NOMO-1 treated with DMSO at 0.1 percent for 48 hours (cell line): ENCODE results near the gene CNNM2.
"Not testable (repeated sequence)": the region's sequence is repeated elsewhere in the genome, so short reads cannot be mapped to it uniquely, and the experiment has no call there.

Experiments
- DNase-seq: peaks from one replicate; lab custom pipeline; 2025; ENCODE audit not compliant: unreplicated experiment; lab: John Stamatoyannopoulos, UW

CNNM2 gene

DNA sequence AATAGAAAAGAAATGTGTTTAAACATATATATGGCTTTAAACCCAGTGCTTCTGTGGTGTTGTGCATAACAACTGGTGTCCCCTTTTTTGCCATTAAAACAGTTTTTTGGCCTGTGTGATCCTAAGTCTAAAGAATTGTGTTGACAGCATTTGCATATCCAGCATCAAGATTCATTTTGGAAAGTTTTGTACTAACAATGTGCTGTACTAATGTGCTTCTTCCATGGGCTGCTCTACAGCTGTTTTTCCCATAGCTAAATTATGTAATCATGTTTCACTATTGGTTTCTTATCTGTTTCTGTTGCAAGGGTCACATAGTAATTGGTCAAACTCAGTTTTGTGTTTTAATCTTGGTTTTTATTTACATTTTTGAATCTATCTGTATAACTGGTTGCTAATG is 5.5 kb downstream of the CNNM2 start:
- no peak for DNase-seq

DNA sequence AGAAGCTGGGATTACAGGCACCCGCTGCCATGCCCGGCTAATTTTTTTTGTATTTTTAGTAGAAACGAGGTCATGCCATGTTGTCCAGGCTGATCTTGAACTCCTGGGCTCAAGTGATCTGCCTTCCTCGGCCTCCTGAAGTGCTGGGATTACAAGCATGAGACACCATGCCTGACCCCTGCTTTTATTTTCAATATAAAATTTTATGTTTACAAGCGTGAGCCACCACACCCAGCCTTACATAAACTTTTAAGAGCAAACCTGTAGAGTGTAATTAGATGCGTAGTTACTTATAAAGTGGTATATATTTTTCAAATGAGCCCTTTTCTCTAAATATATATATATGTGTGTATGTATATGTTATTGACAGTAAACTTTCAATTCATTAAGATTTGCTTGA is 8.7 kb downstream of the CNNM2 start:
- DNase-seq: no peak

DNA sequence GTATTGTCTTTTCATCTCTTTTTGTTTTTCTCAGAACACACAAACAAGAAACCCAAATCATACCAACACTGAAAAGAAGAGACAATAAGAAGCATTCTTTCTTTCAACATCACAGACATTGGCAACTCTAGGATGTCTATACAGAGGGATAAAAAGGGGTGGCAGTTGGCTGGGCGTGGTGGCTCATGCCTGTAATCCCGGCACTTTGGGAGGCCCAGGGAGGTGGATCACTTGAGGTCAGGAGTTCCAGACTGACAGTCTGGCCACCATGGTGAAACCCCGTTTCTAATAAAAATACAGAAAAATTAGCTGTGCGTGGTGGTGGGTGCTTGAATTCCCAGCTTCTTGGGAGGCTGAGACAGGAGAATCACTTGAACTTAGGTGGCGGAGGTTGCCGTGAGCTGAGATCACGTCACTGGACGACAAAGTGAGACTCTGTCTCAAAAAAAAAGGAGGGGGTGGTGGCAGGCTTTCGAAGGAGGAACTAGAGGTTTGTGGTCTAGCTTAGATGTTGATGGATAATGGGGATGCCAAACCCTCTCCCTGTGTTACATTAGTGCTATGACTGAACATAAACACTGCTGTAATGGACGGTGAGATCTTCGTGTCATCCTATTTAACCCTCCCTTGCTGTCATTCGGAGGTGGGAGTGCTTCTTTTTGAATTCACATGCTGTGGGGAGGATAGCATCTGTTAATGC is 9.4 kb downstream of the CNNM2 start:
- DNase-seq: peak; percentile 88

DNA sequence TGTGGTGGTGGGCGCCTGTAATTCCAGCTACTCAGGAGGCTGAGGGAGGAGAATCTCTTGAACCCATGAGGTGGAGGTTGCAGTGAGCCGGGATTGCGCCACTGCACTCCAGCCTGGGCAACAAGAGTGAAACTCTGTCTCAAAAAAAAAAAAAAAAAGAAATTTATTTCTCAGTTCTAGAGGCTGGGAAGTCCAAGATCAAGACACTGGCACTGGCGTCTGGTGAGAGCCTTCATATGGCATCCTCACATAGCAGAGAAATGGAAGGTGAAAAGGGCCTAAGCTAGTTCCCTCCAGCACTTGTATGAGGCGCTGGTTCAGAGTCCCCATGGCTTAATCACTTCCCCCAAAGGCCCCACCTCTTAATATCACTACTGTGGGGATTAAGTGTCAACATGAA is 10.3 kb downstream of the CNNM2 start:
- not testable (repeated sequence) for DNase-seq

GRCh38 chr10:102930720-102931119 is 12.6 kb downstream of the CNNM2 start:
- DNase-seq: no peak

DNA sequence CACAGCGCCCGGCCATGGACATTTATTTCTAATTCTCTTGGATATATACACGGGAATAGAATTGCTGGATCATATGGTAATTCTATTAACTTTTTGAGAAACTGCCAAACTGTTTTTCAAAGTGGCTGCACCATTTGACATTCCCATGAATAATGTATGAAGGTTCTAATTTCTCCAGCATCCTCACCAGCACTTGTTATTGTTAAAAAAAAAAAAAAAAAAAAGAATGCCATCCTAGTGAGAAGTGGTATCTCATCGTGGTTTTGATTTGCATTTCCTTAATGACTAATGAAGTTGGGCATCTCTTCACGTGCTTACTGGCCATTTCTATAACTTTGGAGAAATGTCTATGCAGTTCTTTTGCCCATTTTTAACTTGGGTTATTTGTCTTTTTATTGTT is 13.5 kb downstream of the CNNM2 start:
- DNase-seq: no peak

- no peak for DNase-seq
Observed at GRCh38 chr10:102935505-102935904, 17.4 kb downstream of the CNNM2 start.

DNA sequence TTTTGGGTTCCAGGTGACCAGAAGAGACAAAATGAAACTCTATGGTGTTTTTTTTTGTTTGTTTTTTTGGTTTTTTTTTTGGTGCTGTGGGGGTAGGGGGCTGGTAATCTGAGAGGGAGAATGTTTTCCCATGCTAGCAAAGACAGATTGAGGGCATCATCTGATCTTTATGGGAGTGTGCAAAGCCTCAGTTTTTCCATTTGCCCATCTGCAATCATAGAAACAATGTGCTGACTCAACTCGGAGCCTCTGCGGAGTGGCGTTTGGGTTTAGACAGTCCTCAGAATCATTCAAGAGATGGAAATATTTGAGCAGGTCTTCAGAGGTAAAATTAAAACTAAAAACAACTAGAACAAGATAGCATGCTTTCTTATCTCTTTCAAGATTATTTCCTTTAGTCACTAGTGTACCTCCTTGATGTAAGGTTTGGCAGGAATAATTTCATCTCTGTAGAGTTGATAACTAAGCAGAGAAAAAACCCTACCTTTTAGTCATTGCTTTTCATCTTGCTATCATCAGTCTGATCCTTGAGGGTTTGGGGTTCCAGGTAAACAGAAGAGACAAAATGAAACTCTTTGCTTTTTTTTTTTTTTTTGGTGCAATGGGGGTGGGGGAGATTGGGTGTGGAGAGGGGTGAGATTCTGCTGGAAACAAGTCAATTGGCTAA is 18.0 kb downstream of the CNNM2 start:
- no peak for DNase-seq

- no peak for DNase-seq
Observed at GRCh38 chr10:102941401-102941800, 23.3 kb downstream of the CNNM2 start.

DNA sequence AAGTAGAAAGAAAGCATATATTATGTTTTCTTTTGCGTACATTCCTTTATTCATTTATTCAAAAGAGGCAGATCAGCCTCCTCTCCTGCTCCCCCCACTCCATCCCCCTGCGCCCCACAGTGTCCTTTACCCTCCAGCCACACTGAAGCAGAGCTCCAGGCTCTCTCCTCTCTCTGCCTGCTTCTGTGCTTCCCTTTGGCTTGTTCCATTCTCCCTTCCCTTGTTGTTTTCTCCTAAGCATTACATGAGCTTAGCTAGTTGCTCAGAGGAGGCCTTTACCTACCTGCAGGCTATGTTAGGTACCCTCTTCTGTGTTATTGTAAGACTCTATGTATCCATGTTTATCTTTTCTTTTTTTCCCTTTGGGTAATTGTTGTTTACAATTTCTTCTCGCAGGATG is 27.4 kb downstream of the CNNM2 start:
- no peak for DNase-seq

GRCh38 chr10:102945962-102946361 is 27.9 kb downstream of the CNNM2 start:
- DNase-seq: no peak

DNA sequence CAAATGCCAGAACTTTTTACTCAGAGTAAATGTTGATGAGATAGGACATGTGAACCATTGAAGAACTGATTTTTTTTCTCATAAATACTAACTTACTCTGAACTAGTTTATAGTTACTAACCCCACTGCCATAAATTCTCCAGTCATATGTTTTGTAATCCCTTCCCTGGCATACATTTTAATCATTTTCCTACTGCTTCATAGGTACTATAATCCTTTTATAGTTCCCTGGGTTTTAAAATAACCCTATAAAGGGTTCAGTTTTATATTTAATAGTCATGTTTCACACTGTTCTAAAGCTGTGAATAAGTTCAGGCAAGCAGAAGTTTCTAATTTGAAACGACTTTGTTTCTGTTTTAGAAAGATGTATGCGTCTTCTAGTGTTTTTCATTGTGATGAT is 28.9 kb downstream of the CNNM2 start:
- no peak for DNase-seq

GRCh38 chr10:102948176-102948575 is 30.1 kb downstream of the CNNM2 start:
- no peak for DNase-seq

GRCh38 chr10:102948786-102949185 is 30.7 kb downstream of the CNNM2 start:
- DNase-seq: no peak

DNA sequence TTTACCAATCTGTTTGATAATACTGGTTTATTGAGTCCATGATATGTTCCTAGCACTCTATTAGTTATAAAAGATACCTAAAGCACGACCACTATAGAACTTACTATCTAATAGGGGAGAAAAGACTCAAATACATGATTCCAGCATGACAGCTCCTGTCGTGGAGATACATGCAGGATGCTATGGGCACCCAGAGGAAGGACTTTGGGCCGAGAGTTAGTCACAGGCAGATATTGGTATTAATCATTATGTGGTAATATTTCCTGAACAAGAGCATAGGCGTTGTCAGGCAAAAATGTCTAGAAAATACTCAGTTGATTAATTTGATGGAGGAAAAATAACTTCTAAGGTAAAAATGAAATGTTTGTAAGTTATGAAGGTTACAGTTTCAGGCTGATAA is 31.8 kb downstream of the CNNM2 start:
- no peak for DNase-seq

DNA sequence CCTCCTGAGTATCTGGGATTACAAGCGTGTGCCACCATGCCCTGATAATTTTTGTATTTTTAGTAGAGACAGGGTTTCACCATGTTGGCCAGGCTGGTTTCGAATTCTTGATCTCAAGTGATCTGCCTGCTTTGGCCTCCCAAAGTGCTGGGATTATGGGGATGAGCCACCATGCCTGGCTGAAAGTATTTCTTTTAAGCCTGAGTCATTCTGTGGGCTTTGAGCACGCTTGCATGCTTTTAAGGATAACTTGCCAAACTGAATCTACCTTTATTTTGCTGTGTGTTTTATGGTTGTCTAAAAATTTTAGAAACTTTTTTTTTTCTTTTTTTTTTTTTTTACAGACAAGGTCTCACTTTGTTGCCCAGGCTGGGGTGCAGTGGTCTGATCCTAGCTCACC is 33.2 kb downstream of the CNNM2 start:
- DNase-seq: no peak

GRCh38 chr10:102959360-102959759 is 41.3 kb downstream of the CNNM2 start:
- no peak for DNase-seq

DNA sequence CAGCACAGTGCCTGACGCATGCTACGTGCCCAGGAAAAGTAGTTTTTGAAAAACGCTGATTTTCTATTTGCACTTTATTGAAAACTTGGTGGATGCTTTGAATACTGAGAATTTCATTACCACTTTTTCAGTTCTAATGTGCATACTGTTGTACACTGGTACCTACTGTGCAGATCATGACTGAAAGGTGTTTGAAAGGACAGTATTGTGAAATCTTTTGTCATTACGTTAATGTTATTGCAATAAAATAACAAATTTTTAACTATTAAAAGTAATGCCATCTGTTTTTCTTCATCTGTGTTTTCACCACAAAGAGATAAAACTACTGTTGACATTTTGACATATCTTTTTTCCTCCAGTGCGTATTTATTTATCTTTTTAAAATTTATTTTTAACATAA is 42.1 kb downstream of the CNNM2 start:
- DNase-seq: no peak

DNA sequence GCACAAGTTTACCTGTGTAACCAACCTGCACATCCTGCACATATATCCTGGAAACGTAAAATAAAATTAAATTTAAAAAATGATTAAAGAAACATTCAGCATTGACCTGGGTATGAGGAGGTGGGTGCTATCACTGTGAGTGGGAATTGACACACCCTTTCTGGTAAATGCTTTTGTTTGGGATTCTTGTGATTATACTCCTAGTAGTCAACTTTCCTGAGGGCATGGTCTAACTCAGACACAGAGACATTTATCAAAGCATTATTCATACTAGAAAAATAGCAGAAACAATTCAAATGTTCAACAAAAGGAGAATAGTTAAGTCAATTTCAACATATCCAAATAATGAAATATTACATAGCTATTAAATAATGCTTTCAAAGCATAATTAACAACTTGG is 44.2 kb downstream of the CNNM2 start:
- DNase-seq: no peak

- DNase-seq: no peak
Observed at GRCh38 chr10:102962951-102963755, 45.1 kb downstream of the CNNM2 start.

DNA sequence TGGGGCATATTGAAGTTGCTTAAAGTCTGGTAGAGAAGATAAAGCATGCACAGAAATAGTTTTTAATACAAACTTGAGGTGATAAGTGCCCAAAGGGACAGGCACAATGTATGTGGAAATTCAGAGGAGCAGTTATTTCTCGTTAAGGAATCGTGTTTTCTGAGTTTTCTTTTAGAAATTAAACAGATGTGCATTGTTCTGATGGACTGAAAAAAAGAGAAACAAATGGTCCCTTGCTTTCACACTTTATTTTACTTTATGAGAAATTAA is 45.6 kb downstream of the CNNM2 start:
- DNase-seq: no peak

DNA sequence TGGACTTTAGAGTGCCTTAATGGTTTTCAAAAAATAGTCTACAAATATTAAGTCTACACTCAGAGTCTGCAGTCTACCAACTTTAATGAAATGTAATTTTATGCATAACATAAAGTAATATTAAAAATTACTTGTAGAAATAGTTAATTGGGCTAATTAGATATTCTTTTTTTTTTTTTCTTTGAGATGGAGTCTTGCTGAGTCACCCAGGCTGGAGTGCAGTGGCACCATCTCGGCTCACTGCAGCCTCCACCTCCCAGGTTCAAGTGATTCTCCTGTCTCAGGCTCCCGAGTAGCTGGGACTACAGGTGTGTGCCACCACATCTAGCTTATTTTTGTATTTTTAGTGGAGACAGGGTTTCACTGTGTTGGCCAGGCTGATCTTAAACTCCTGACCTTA is 46.0 kb downstream of the CNNM2 start:
- DNase-seq: not testable (repeated sequence)
